ENCODE results near the gene ARHGAP15.

The ARHGAP15 gene

GRCh38 chr2:143675021-143675420, 545.8 kb downstream of the ARHGAP15 start:
- Histone ChIP-seq H3K36me3 (ENCODE audit: low read length) (no peaks in the 10 kb centered on the region), H3K9me3 (ENCODE audit: insufficient read depth, low read length) (no peaks in the 10 kb centered on the region), H3K27ac (ENCODE audit: low read depth, low read length) (no peak overlapping the region), H2AFZ (ENCODE audit: low read depth, low read length, severe bottlenecking) (no peak overlapping the region), H3K4me3 (ENCODE audit: insufficient read depth, low read length, poor library complexity, severe bottlenecking) (no peak overlapping the region), H3K27me3 (ENCODE audit: low read length) (no peaks in the 10 kb centered on the region), H3K9ac (ENCODE audit: low read length) (no peak overlapping the region), H3K9me2 (replicated peaks; ENCODE audit: insufficient read depth, low read length) (no peaks in the 10 kb centered on the region), H3K79me2 (ENCODE audit: insufficient read depth, low read length) (no peaks in the 10 kb centered on the region), H3F3A (ENCODE audit: insufficient read depth) (no peaks in the 10 kb centered on the region), H4K20me1 (ENCODE audit: low read depth, low read length) (no peaks in the 10 kb centered on the region), H3K4me2 (ENCODE audit: low read depth, low read length, poor library complexity, severe bottlenecking) (no peak overlapping the region)
- TF ChIP-seq CTCF (IDR thresholded peaks at IDR 0.05; ENCODE audit: insufficient read depth, low read length, poor library complexity, severe bottlenecking) (no peak), EZH2phosphoT487 (conservative IDR thresholded peaks at IDR 0.05; ENCODE audit: low read length) (no peak)

DNA sequence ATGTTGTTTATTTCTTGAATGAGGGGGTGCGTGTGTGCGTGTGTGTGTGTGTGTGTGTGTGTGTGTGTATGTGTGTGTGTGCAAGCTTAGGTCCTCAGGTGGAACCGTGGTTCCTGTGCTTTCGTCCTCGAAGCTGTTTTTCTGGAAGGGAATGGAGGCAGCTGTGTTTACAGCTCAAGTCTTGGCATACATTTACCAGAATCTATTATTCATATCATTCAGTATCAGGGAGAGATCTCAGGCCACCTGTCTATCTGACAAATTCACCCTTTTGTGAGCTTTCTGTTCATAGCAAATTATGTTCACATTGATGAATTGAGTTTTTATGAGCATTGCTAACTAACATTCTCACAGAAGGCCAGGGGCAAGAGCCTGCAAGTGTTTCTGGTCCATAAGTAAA, 550.4 kb downstream of the ARHGAP15 start:
- Histone ChIP-seq H4K20me1 (ENCODE audit: low read depth, low read length) (no peaks in the 10 kb centered on the region), H2AFZ (ENCODE audit: low read depth, low read length, severe bottlenecking) (no peak overlapping the region)

GRCh38 chr2:143680885-143681405, 551.7 kb downstream of the ARHGAP15 start:
- no peaks in the 10 kb centered on the region for H3K9me3 ChIP-seq (ENCODE audit: insufficient read depth, low read length)
- H2AFZ ChIP-seq (ENCODE audit: low read depth, low read length, severe bottlenecking) = no peak overlapping the region
- no peak overlapping the region for H3K27ac ChIP-seq (ENCODE audit: low read depth, low read length)
- H3K9ac ChIP-seq (ENCODE audit: low read length) = no peak overlapping the region
- no peaks in the 10 kb centered on the region for H3K36me3 ChIP-seq (ENCODE audit: low read length)
- H3K79me2 ChIP-seq (ENCODE audit: insufficient read depth, low read length) = no peaks in the 10 kb centered on the region
- no peaks in the 10 kb centered on the region for H3K27me3 ChIP-seq (ENCODE audit: low read length)
- TF ChIP-seq CTCF (IDR thresholded peaks at IDR 0.05; ENCODE audit: insufficient read depth, low read length, poor library complexity, severe bottlenecking) = no peak
- no peak for TF ChIP-seq EZH2phosphoT487 (conservative IDR thresholded peaks at IDR 0.05; ENCODE audit: low read length)
- H3K9me2 ChIP-seq (replicated peaks; ENCODE audit: insufficient read depth, low read length) = no peaks in the 10 kb centered on the region
- H3K4me2 ChIP-seq (ENCODE audit: low read depth, low read length, poor library complexity, severe bottlenecking) = no peak overlapping the region
- H3K4me3 ChIP-seq (ENCODE audit: insufficient read depth, low read length, poor library complexity, severe bottlenecking) = no peak overlapping the region
- H4K20me1 ChIP-seq (ENCODE audit: low read depth, low read length) = no peaks in the 10 kb centered on the region
- H3F3A ChIP-seq (ENCODE audit: insufficient read depth) = no peaks in the 10 kb centered on the region

More for the DNA sequence above, 550.4 kb downstream of the ARHGAP15 start:
- no peaks in the 10 kb centered on the region for H3K9me3 ChIP-seq (ENCODE audit: insufficient read depth, low read length)
- no peak overlapping the region for H3K4me2 ChIP-seq (ENCODE audit: low read depth, low read length, poor library complexity, severe bottlenecking)
- no peak overlapping the region for H3K27ac ChIP-seq (ENCODE audit: low read depth, low read length)
- no peaks in the 10 kb centered on the region for H3F3A ChIP-seq (ENCODE audit: insufficient read depth)
- no peaks in the 10 kb centered on the region for H3K27me3 ChIP-seq (ENCODE audit: low read length)
- H3K9ac ChIP-seq (ENCODE audit: low read length) = no peak overlapping the region
- no peaks in the 10 kb centered on the region for H3K36me3 ChIP-seq (ENCODE audit: low read length)
- H3K4me3 ChIP-seq (ENCODE audit: insufficient read depth, low read length, poor library complexity, severe bottlenecking) = no peak overlapping the region
- no peaks in the 10 kb centered on the region for H3K9me2 ChIP-seq (replicated peaks; ENCODE audit: insufficient read depth, low read length)
- no peaks in the 10 kb centered on the region for H3K79me2 ChIP-seq (ENCODE audit: insufficient read depth, low read length)
- TF ChIP-seq CTCF (IDR thresholded peaks at IDR 0.05; ENCODE audit: insufficient read depth, low read length, poor library complexity, severe bottlenecking) (no peak), EZH2phosphoT487 (conservative IDR thresholded peaks at IDR 0.05; ENCODE audit: low read length) (no peak)

Data from SU-DHL-6 (cell line).